Fibroblast of pulmonary artery (primary cell): Measurements from ENCODE around the gene AIF1.

Experiments
- DNase-seq: peaks from one replicate; pipeline ENCODE4 v3.0.0-alpha.2; 2010; ENCODE audit warnings: low read depth
- H3K4me3 ChIP-seq: replicated peaks from 2 replicates; pipeline ENCODE4 v1.5.1; 2011; ENCODE audit warnings: low read depth, mild to moderate bottlenecking, control low read depth, low read length, moderate library complexity
- CTCF ChIP-seq: IDR thresholded peaks from 2 replicates; pipeline ENCODE4 v1.5.1; 2011; ENCODE audit warnings: mild to moderate bottlenecking, control low read depth, low read length, inconsistent platforms; ENCODE audit errors: missing control alignments

AIF1 gene

GRCh38 chr6:31661262-31662123 lies 46.5 kb downstream of the AIF1 start:
- H3K4me3 ChIP-seq, result peak overlapping the region; percentile 96

DNA sequence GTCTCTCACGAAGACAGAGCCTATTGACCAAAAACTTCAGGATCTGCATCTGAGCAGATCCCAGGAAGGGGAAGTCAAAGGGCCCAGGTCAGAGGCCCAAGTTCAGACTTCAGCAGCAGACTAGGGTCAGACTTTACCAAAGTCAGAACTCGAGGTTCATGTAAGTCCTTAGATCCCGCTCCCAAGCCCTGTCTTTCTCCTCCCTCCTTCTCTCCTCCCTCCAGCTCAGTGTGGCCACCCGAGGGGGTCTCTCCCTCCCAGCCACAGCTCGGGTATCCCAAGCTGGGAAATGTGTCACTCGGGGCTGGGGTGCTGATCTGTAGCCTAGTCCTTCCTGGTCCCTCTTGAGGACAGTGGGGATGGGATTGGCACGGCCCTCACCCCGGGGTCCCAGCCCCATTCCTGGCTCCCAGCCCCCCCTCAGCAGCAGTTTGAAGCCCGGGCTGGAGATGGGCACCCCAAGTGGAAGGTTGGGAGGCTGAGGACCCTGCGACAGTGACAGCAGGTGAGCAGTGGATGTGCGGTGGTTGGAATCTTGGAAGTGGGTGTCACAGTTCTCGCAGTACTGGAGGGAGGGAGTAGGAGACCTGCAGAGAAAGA lies 47.2 kb downstream of the AIF1 start:
- DNase-seq, result no peak
- no peak overlapping the region for H3K4me3 ChIP-seq
- no peak for TF ChIP-seq CTCF

More at GRCh38 chr6:31661262-31662123, 46.5 kb downstream of the AIF1 start:
- DNase-seq, result no peak
- no peak for TF ChIP-seq CTCF

DNA sequence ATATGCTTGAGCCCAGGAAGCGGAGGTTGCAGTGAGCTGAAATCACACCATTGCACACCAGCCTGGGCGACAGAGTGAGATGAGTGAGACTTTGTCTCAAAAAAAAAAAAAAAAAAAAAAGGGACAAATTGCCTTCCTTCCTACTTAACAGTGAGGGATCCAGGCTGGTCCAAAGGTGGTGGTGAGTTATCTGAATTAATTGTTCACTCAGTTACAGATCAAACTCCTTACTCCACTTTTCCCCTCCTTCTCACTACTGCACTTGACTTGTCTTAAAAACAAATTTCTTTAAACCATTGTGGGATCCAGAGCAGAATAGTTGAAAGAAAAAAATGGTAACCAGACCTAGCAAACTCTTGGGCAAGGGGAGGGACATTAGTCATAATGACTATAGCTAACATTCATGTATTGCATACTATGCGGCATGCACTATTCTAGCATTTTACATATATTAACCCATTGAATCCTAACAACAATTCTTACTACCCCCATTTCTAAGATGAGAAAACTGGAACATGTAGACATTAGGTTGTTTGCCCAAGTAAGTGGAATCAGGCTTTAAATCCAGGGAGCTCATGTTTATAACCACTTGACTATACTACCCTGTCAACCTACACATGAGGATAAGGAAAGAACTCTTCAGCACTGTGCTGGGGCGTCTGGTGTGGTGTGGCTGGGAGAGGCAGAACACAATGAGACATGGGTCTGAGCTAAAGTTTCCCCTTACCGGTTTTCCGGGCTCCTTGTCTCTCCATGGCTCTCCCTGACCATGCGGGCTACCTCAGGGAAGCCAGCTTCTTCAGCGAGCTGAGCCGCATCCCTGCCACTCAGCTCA lies 48.3 kb downstream of the AIF1 start:
- peak; percentile 27 for DNase-seq
- TF ChIP-seq CTCF, result no peak
- H3K4me3 ChIP-seq, result peak overlapping the region; percentile 96

GRCh38 chr6:31663961-31664789 lies 49.1 kb downstream of the AIF1 start:
- DNase-seq, result peak; percentile 75
- TF ChIP-seq CTCF, result no peak
- H3K4me3 ChIP-seq, result peak overlapping the region; percentile 96

- peak within 1 kb of the TSS; percentile 96 for H3K4me3 ChIP-seq
Measured at GRCh38 chr6:31664790-31665500, 49.9 kb downstream of the AIF1 start, which contains the start of gene GPANK1. TSS of gene GPANK1 (minus strand) at chr6:31664997. CDS start at chr6:31664478, 519 bp downstream.

More at GRCh38 chr6:31664790-31665500, 49.9 kb downstream of the AIF1 start, which contains the start of gene GPANK1:
- no peak for TF ChIP-seq CTCF
- DNase-seq, result peak; percentile 97
